ENCODE measurements around the gene MYL9. TPM values are rescaled to one million over a fixed set of nuclear protein-coding genes. Genes with fewer than 3 reads are reported as not detected.

The MYL9 gene
- total and polyA plus RNA-seq, 2 donors (not counting 1 experiment from before 2014, with no cell fraction given) = 25.4 to 457 TPM

DNA sequence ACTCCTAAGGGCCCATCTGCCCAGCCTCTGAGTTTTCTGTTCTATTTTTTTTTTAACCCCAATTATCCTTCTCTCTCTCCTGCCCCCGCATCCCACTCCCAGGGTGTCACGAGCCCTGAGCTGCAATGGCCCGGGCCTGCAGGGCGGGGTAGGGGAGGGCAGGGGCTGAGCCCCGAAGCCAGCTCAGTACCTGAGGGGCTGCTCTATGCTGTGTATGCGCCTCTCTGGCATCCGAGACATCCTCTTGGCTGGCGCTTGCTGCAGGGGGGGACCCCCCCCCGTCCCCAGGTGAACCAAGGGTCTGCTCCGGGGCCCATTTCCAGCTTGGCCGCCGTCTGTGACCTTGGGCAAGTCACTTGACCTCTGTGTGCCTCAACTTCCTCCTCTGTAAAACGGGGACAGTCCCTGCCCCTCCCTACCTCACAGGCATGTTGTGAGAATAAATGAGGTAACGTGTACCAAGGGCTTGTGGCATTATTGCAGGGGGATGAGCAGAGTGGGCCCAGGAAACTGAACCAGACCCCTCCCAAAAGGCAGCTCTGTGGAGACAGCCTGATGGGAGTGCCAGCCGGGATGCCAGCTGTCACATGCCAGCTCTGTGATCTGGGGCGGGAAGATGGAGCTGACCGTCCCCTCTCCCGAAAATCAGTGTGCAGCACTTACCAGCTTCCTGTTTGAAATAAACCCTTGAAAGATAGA lies 13.0 kb upstream of the MYL9 start:
- no peak overlapping the region for H3K4me2 ChIP-seq (ENCODE audit: extremely low read depth, insufficient read depth, low read length)
- H3K9ac ChIP-seq (ENCODE audit: insufficient read depth, low read length) = no peak overlapping the region
- H3K9me3 ChIP-seq (ENCODE audit: control insufficient read depth, insufficient read depth, low read depth, low read length) = no peaks in the 10 kb centered on the region
- no peak overlapping the region for H3K4me3 ChIP-seq (replicated peaks in 1 of 4; ENCODE audit: control extremely low read depth in 1 of 4, insufficient read depth in 1 of 4, low read depth in 3 of 4, low read length in 4 of 4)
- TF ChIP-seq EZH2 (IDR thresholded peaks at IDR 0.05; ENCODE audit: low read length, missing control alignments) = no peak
- TF ChIP-seq, protein P1, sequence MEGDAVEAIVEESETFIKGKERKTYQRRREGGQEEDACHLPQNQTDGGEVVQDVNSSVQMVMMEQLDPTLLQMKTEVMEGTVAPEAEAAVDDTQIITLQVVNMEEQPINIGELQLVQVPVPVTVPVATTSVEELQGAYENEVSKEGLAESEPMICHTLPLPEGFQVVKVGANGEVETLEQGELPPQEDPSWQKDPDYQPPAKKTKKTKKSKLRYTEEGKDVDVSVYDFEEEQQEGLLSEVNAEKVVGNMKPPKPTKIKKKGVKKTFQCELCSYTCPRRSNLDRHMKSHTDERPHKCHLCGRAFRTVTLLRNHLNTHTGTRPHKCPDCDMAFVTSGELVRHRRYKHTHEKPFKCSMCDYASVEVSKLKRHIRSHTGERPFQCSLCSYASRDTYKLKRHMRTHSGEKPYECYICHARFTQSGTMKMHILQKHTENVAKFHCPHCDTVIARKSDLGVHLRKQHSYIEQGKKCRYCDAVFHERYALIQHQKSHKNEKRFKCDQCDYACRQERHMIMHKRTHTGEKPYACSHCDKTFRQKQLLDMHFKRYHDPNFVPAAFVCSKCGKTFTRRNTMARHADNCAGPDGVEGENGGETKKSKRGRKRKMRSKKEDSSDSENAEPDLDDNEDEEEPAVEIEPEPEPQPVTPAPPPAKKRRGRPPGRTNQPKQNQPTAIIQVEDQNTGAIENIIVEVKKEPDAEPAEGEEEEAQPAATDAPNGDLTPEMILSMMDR (conservative IDR thresholded peaks at IDR 0.05 in 1 of 2, IDR thresholded peaks at IDR 0.05 in 1 of 2; ENCODE audit: low read depth in 1 of 2, low read length in 2 of 2) = no peak
- no peaks in the 10 kb centered on the region for H3K4me1 ChIP-seq (ENCODE audit: control insufficient read depth, extremely low read depth, insufficient read depth, low read length)
- H3K27ac ChIP-seq (ENCODE audit: insufficient read depth, low read length) = no peak overlapping the region
- no peaks in the 10 kb centered on the region for H3K79me2 ChIP-seq (ENCODE audit: control insufficient read depth, insufficient read depth, low read length)
- peaks cover 30% of the 10 kb centered on the region for H3K36me3 ChIP-seq (ENCODE audit: control insufficient read depth, insufficient read depth, low read length)
- no peaks in the 10 kb centered on the region for H4K20me1 ChIP-seq (ENCODE audit: control insufficient read depth, extremely low read depth, insufficient read depth, low read length)
- no peak overlapping the region for H2AFZ ChIP-seq (ENCODE audit: low read length)
- DNase-seq (ENCODE audit: low read depth in 2 of 2) = no peak
- no peaks in the 10 kb centered on the region for H3K27me3 ChIP-seq (ENCODE audit: control insufficient read depth, insufficient read depth, low read length)

- Histone ChIP-seq H3K4me2 (ENCODE audit: extremely low read depth, insufficient read depth, low read length) (no peak overlapping the region), H3K36me3 (ENCODE audit: control insufficient read depth, insufficient read depth, low read length) (peaks cover 30% of the 10 kb centered on the region), H4K20me1 (ENCODE audit: control insufficient read depth, extremely low read depth, insufficient read depth, low read length) (no peaks in the 10 kb centered on the region), H3K27ac (ENCODE audit: insufficient read depth, low read length) (no peak overlapping the region), H3K9ac (ENCODE audit: insufficient read depth, low read length) (no peak overlapping the region), H3K9me3 (ENCODE audit: control insufficient read depth, insufficient read depth, low read depth, low read length) (no peaks in the 10 kb centered on the region), H3K27me3 (ENCODE audit: control insufficient read depth, insufficient read depth, low read length) (no peaks in the 10 kb centered on the region), H3K4me1 (ENCODE audit: control insufficient read depth, extremely low read depth, insufficient read depth, low read length) (no peaks in the 10 kb centered on the region), H3K79me2 (ENCODE audit: control insufficient read depth, insufficient read depth, low read length) (no peaks in the 10 kb centered on the region), H3K4me3 (replicated peaks in 1 of 4; ENCODE audit: control extremely low read depth in 1 of 4, insufficient read depth in 1 of 4, low read depth in 3 of 4, low read length in 4 of 4) (no peak overlapping the region), H2AFZ (ENCODE audit: low read length) (no peak overlapping the region)
- TF ChIP-seq EZH2 (IDR thresholded peaks at IDR 0.05; ENCODE audit: low read length, missing control alignments) = no peak
- TF ChIP-seq, protein P1 (conservative IDR thresholded peaks at IDR 0.05 in 1 of 2, IDR thresholded peaks at IDR 0.05 in 1 of 2; ENCODE audit: low read depth in 1 of 2, low read length in 2 of 2) = no peak
- DNase-seq (ENCODE audit: low read depth in 2 of 2) = no peak
Measured at GRCh38 chr20:36528875-36529417, 12.4 kb upstream of the MYL9 start.

DNA sequence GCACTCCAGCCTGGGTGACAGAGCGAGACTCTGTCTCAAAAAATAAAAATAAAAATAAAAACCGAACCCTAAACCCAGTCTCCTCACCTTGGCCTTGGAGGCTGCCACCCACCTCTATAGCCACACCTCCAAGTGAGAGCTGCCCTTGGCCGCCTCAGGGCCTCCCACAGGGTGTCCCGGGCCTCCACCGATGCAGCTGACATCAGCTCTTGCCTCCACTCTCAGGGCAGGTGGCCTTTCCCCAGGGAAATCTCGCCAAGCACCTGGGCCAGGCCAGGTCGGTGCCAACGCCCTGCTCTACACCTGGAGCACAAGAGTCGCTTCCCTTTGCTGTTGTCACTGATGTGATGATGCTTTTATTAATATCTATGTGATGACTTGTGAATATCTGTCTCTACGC lies 8.9 kb upstream of the MYL9 start:
- Histone ChIP-seq H3K36me3 (ENCODE audit: control insufficient read depth, insufficient read depth, low read length) (peaks cover 10% of the 10 kb centered on the region), H2AFZ (ENCODE audit: low read length) (no peak overlapping the region), H3K27ac (ENCODE audit: insufficient read depth, low read length) (no peak overlapping the region), H3K9ac (ENCODE audit: insufficient read depth, low read length) (no peak overlapping the region), H3K4me2 (ENCODE audit: extremely low read depth, insufficient read depth, low read length) (no peak overlapping the region), H3K9me3 (ENCODE audit: control insufficient read depth, insufficient read depth, low read depth, low read length) (no peaks in the 10 kb centered on the region), H3K4me3 (replicated peaks in 1 of 4; ENCODE audit: control extremely low read depth in 1 of 4, insufficient read depth in 1 of 4, low read depth in 3 of 4, low read length in 4 of 4) (no peak overlapping the region), H3K79me2 (ENCODE audit: control insufficient read depth, insufficient read depth, low read length) (no peaks in the 10 kb centered on the region), H3K27me3 (ENCODE audit: control insufficient read depth, insufficient read depth, low read length) (no peaks in the 10 kb centered on the region), H4K20me1 (ENCODE audit: control insufficient read depth, extremely low read depth, insufficient read depth, low read length) (no peaks in the 10 kb centered on the region), H3K4me1 (ENCODE audit: control insufficient read depth, extremely low read depth, insufficient read depth, low read length) (no peaks in the 10 kb centered on the region)
- DNase-seq (ENCODE audit: low read depth in 2 of 2) = no peak
- TF ChIP-seq, protein P1 (conservative IDR thresholded peaks at IDR 0.05 in 1 of 2, IDR thresholded peaks at IDR 0.05 in 1 of 2; ENCODE audit: low read depth in 1 of 2, low read length in 2 of 2) = no peak
- TF ChIP-seq EZH2 (IDR thresholded peaks at IDR 0.05; ENCODE audit: low read length, missing control alignments) = no peak

Data from fibroblast of lung (primary cell).